RKO (cell line): ENCODE results near the gene KITLG.
"Not testable (repeated sequence)": the region's sequence is repeated elsewhere in the genome, so short reads cannot be mapped to it uniquely, and the experiment has no call there.

ENCODE experiments used
- DNase-seq: peaks from one replicate; pipeline ENCODE4 v3.0.0-alpha.2; 2016; ENCODE audit warnings: low spot score

The KITLG gene

GRCh38 chr12:88544991-88545980 lies 35.0 kb downstream of the KITLG start:
- DNase-seq = peak; percentile 3

- no peak for DNase-seq
Measured at GRCh38 chr12:88539893-88540292, 40.4 kb downstream of the KITLG start.

- no peak for DNase-seq
Measured at GRCh38 chr12:88538697-88539096, 41.6 kb downstream of the KITLG start.

GRCh38 chr12:88538250-88538649 lies 42.0 kb downstream of the KITLG start:
- DNase-seq = no peak

GRCh38 chr12:88530868-88531267 lies 49.4 kb downstream of the KITLG start:
- DNase-seq = no peak

- no peak for DNase-seq
Measured at GRCh38 chr12:88529531-88530488, 50.5 kb downstream of the KITLG start.

- DNase-seq = no peak
Measured at GRCh38 chr12:88522961-88523360, 57.3 kb downstream of the KITLG start.

GRCh38 chr12:88520436-88520820 lies 59.8 kb downstream of the KITLG start:
- DNase-seq = no peak

- DNase-seq = no peak
Measured at GRCh38 chr12:88519802-88520435, 60.4 kb downstream of the KITLG start.

- DNase-seq = no peak
Measured at GRCh38 chr12:88518863-88519403, 61.3 kb downstream of the KITLG start.

- no peak for DNase-seq
Measured at GRCh38 chr12:88516811-88517210, 63.5 kb downstream of the KITLG start.

- no peak for DNase-seq
Measured at GRCh38 chr12:88510843-88511242, 69.4 kb downstream of the KITLG start.

GRCh38 chr12:88509851-88510250 lies 70.4 kb downstream of the KITLG start:
- no peak for DNase-seq

GRCh38 chr12:88509347-88509746 lies 70.9 kb downstream of the KITLG start:
- DNase-seq = no peak

GRCh38 chr12:88507851-88508250 lies 72.4 kb downstream of the KITLG start:
- DNase-seq = not testable (repeated sequence)

GRCh38 chr12:88507270-88507669 lies 73.0 kb downstream of the KITLG start:
- no peak for DNase-seq

- no peak for DNase-seq
Measured at GRCh38 chr12:88505696-88506095, 74.6 kb downstream of the KITLG start.

- DNase-seq = no peak
Measured at GRCh38 chr12:88503281-88503703, 77.0 kb downstream of the KITLG start.

GRCh38 chr12:88501972-88502938 lies 78.0 kb downstream of the KITLG start:
- DNase-seq = peak; percentile 20

GRCh38 chr12:88496891-88497371 lies 83.3 kb downstream of the KITLG start:
- no peak for DNase-seq
